ENCODE data around the gene RIPK3.
A peak's percentile ranks its signal among the peaks of the same experiment; 100 is the strongest.
"Not testable (repeated sequence)": the region's sequence is repeated elsewhere in the genome, so short reads cannot be mapped to it uniquely, and the experiment has no call there.

RIPK3 gene

DNA sequence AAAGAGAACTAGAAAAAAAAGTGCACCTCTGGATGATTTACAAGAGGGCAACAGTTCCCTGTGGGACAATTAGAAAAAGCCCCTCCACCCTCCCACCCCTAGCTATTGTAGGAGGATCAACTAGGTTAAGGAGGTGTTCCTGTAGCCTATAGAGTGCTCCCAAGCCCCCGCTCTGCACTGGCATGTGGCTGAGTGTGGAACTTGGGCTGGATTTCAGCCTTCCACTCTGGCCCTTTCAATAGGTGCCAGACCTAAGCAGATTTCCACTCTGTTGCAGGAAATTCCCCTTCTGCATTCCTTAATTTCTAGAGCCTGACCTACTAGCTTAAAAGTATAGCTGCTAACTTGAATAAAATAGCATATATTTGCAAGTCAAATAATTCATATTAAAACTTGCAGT lies 31.0 kb upstream of the RIPK3 start:
- Histone ChIP-seq H3K27ac (no peak overlapping the region), H3K4me3 (no peak overlapping the region)

DNA sequence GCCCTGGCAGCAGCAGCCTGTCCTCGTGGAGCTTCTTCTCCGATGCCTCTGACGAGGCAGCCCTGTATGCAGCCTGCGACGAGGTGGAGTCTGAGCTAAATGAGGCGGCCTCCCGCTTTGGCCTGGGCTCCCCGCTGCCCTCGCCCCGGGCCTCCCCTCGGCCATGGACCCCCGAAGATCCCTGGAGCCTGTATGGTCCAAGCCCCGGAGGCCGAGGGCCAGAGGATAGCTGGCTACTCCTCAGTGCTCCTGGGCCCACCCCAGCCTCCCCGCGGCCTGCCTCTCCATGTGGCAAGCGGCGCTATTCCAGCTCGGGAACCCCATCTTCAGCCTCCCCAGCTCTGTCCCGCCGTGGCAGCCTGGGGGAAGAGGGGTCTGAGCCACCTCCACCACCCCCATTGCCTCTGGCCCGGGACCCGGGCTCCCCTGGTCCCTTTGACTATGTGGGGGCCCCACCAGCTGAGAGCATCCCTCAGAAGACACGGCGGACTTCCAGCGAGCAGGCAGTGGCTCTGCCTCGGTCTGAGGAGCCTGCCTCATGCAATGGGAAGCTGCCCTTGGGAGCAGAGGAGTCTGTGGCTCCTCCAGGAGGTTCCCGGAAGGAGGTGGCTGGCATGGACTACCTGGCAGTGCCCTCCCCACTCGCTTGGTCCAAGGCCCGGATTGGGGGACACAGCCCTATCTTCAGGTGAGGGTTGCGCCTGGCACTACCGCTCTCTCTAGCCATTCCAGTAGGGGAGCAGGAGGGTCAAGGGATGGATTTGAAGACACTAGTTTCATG lies 30.3 kb upstream of the RIPK3 start:
- H3K4me3 ChIP-seq: peak overlapping the region in 2 of 7 experiments; percentile 43 to 52
- peak overlapping the region in 11 of 21 experiments; percentile 9 to 98 (median 56) for H3K27ac ChIP-seq

DNA sequence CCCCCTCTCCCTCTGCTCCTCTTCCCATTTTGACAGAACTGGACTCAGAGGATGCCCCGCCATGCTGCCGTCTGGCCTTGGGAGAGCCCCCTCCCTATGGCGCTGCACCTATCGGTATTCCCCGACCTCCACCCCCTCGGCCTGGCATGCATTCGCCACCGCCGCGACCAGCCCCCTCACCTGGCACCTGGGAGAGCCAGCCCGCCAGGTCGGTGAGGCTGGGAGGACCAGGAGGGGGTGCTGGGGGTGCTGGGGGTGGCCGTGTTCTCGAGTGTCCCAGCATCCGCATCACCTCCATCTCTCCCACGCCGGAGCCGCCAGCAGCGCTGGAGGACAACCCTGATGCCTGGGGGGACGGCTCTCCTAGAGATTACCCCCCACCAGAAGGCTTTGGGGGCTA lies 29.7 kb upstream of the RIPK3 start:
- H3K27ac ChIP-seq: peak overlapping the region in 17 of 21 experiments; percentile 29 to 98 (median 88)
- peak overlapping the region in 6 of 7 experiments; percentile 34 to 52 (median 42) for H3K4me3 ChIP-seq

DNA sequence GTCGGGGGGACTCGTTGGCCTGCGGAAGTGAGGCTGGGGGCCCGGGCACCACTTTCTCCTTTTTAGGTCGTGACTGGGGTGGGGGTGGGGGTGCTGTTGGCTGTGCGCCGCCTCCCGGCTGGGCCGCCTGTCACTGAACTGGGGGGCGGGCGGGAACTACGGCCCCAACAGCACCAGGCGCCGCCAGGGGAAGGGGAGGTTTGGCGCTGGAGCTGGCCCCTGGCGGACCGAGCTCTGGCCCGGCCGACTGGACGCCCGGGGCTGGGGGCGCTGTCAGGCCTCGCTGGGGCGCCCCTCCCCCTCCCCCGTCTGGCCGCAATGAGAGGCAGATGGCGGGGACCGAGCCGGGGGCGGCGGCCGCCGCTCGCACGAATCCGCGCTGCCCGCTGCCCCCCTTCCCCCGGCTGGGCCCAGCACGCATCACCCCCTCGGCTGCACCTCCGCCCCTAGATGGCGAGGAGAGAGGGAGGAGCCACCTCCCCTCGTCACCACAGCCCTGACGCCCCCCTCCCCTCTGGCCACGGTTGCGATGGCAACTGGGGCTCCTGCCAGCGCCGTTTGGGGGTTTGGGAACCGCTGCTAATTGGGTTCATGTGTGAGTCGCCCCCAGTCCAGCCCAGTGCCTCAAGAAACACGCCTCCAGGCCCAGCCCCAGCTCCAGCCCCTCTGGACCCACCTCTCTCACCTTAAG lies 28.9 kb upstream of the RIPK3 start:
- Histone ChIP-seq H3K4me3 (peak overlapping the region; percentile 34 to 52 (median 41)), H3K27ac (peak overlapping the region in 20 of 21 experiments; percentile 62 to 98 (median 86))

DNA sequence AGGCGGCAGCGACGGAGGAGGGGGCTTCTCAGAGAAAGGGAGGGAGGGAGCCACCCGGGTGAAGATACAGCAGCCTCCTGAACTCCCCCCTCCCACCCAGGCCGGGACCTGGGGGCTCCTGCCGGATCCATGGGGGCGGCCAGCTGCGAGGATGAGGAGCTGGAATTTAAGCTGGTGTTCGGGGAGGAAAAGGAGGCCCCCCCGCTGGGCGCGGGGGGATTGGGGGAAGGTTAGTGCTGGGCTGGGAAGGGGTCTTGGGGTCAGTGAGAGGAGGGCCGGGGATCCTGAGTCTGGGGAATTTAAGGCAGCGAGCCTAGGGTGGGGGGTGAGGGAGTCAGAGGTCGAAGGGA lies 28.4 kb upstream of the RIPK3 start:
- Histone ChIP-seq H3K27ac (peak overlapping the region in 20 of 21 experiments; percentile 62 to 98 (median 86)), H3K4me3 (peak overlapping the region; percentile 34 to 52 (median 41))

DNA sequence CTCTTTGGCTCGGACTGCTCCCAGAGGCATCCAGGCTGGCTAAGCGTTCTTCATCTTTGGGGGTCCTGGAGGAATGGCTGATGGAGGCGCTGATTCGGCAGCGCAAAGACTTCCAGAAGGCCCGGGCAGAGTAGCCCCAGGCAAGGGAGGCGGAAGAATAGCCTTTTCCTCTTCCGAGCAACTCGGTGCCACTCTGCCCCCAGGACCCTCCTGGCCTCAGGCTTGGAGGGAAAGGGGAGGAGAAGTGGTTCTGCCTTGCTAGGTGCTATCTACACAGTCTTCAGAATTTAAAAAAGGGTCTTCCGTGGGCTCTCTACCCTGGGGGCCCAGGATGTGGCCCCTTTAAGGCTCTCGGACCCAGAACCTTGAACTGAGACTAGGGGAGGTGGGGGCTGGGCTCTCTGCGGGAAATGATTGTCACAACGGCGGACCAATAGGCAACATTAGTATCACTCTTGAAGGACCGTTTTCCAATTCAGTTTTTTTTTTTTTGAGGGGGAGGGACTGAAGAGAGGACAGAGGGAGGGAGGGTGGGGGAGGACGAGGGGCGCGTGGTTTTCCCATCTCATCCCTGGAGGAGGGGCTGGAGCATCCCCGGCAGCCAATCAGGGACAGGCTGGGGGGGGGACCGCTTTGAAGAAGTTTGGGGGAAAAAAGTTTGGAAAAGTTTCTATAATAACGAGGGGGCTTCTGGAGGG lies 27.9 kb upstream of the RIPK3 start, which contains the start of gene NFATC4:
Gene NFATC4, plus strand, starts transcription at position 671 of the 698 bp plus-strand sequence. CDS start 157 bp downstream, outside the sequence.
- peak within 1 kb of the TSS; percentile 56 to 98 (median 86) for H3K27ac ChIP-seq
- H3K4me3 ChIP-seq: peak within 1 kb of the TSS; percentile 34 to 52 (median 41)

DNA sequence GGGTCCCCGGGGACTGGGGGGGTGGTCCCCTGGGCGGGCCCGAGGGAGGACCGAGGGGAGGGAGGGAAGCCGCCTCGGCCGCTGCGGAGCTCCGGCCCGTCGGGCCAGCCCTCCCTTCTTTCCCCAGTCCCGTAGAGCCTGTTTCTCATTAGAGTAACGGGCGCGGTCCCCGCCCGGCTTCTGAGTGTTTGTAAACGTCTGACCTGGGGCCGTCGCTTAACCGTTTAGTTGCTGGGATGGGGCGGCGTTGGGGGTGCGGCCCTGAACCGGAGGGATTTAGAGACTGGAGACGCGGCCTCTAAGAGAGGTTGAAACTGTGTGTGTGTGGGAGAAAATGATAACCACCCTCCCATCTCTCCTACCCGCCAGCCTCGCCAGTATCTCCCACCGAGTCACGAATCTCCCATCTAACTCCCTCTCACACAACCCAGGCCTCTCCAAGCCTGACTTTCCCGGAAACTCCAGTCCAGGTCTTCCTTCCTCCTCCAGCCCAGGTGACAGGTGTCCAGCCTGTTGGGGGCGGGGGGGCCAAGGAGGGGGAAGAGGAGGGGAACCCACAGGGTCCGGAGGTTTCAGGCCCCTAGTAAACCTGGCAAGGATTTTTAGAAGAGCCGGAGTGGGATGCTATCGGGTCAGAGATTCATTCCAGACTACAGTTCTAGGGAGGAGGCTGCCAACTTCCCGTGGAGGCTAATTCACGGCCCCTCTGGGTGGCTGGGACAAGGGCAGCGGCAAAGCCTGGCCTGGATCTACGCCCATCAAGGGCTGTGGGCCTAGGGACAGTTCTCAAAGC lies 27.1 kb upstream of the RIPK3 start:
- Histone ChIP-seq H3K27ac (peak overlapping the region; percentile 56 to 98 (median 84)), H3K4me3 (peak overlapping the region; percentile 10 to 52 (median 40))

DNA sequence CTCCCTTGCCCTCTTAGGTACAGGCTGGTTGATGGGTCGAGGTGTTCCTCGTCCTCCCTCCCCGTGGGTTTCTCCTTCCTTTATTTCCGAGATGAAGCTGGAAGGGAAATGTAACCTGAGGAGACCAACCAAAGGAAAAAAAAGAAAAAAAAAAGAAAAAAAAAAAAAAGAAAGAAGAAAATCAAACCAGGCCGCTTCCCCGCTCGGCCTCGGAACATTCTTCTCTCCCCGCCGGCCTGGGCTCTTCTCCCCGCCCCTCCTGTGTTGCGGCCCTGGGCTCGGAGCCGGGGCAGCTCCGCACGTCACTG lies 26.6 kb upstream of the RIPK3 start:
- peak overlapping the region; percentile 3 to 52 (median 40) for H3K4me3 ChIP-seq
- peak overlapping the region in 20 of 21 experiments; percentile 72 to 98 (median 85) for H3K27ac ChIP-seq

DNA sequence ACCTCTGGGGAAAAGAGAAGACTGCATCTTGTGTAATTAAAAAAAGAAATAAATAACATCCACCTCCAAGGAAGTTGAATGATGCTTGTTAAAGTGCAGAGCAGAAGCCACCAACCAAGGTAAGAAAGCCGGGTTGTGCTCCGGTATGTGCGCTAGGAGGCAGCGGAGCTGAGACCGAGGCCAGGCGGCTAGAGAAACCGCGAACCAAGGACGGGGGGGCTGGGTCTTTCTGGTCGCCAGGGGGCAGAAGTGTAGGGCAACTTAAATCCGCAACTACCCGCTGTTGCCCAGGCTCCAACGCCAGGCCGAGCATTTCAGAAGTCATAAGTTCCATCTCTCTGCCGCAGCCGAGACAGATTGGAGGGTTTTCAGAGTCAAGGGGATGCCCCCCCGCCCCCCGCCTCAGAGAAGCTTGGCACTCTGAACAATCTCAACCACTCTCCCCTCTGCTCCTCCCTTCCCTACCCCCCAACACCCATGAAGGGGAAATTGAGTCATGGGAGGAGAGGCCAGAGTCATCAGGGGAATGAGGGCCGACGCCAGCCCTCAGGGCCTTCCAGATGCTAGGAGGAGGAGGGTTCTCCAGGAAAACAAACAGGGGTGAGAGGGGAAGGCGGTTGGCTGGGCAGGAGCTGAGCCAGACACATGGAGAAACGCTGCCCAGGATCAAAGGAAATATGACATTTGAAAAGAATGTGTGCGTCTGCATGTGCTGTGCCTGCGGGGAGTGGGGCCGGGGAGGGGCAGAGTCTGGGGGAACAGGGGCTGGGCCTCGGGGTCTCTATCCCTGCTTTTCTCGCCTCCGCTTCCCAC lies 26.0 kb upstream of the RIPK3 start:
- H3K4me3 ChIP-seq: peak overlapping the region in 6 of 7 experiments; percentile 3 to 52 (median 39)

DNA sequence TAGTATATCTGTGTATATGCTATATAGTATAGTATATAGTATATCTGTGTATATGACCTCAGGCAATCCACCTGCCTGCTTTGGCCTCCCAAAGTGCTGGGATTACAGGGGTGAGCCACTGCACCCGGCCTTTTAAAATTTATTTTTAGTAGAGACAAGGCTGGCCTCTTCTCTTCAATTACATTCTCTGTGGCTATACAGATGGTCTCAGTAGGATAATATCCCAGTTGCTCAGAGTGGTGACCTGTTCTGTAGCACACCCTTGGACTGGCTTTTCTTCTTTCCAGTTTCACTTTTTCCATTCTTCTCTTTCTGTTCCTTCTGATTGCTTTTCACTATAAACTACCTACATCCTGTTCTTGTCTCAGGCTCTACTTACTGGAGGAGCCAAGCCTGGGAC lies 25.1 kb upstream of the RIPK3 start:
- H3K27ac ChIP-seq: peak overlapping the region in 16 of 21 experiments; percentile 73 to 94 (median 85)

More for the DNA sequence above, 26.0 kb upstream of the RIPK3 start:
- peak overlapping the region in 20 of 21 experiments; percentile 72 to 98 (median 85) for H3K27ac ChIP-seq

DNA sequence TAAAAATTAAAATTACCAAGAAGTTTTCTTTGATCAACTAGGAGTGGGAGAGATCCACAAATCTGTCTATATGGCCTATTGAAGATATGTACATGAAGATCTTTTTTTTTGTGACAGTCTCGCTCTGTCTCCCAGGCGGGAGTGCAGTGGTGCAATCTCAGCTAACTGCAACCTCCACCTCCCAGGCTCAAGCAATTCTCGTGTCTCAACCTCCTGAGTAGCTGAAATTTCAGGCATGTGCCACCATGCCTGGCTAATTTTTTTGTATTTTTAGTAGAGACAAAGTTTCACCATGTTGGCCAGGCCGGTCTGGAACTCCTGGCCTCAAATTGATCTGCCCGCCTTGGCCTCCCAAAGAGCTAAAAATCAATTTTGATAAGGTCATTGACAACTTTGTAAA lies 23.6 kb upstream of the RIPK3 start:
- Histone ChIP-seq H3K27ac (no peak overlapping the region), H3K4me3 (no peak overlapping the region)

More for the DNA sequence above, 25.1 kb upstream of the RIPK3 start:
- no peak overlapping the region for H3K4me3 ChIP-seq

DNA sequence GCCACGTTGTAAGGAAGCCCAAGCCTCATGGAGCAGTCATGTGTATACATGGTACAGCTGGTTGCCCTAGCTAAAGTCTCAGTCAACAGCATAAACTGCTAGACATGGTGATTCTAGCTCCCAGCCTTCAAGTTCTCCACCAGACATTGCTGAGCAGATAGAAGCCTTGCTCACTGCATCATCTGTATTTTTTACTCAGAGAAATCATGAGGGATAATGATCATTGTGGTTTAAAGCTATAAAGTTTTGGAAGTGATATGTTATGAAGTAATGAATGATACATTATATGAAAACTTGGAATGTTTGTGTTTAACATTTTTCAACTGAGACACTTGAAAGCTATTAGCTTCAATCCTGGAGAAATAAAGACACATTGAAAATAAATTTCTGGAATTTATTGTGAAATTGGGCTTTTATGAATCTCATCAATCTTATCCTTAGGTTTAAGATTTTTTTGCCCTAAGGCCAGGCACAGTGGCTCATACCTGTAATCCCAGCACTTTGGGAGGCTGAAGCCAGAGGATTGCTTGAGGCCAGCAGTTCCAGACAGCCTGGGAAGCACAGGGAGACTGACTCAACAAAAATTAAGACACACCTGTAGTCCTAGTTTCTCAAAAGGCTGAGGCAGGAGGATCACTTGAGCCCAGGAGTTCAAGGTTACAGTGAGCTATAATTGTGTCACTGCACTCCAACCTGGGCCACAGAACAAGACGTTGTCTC lies 22.6 kb upstream of the RIPK3 start:
- Histone ChIP-seq H3K27ac (peak overlapping the region in 2 of 21 experiments; percentile 58 to 61), H3K4me3 (no peak overlapping the region)

DNA sequence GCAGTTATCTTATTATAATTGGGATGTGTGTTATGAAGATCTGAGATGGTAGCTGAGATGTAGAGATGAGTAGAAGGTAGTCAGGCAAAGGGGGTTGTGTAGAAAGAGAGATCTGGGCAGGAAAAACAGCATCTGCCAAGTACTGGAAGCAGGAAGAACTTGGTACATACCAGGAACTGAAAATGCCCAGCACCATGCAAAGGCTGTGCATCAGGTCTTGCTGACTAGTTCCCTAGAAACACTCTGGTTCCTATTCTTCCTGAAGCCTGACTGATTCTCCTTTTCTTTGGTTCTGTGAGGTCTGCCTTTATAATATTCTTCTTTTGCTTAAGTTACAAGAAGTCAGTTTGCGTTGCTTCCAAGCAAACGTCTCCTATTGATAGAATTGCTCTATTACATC lies 21.5 kb upstream of the RIPK3 start:
- no peak overlapping the region for H3K27ac ChIP-seq
- H3K4me3 ChIP-seq: no peak overlapping the region

DNA sequence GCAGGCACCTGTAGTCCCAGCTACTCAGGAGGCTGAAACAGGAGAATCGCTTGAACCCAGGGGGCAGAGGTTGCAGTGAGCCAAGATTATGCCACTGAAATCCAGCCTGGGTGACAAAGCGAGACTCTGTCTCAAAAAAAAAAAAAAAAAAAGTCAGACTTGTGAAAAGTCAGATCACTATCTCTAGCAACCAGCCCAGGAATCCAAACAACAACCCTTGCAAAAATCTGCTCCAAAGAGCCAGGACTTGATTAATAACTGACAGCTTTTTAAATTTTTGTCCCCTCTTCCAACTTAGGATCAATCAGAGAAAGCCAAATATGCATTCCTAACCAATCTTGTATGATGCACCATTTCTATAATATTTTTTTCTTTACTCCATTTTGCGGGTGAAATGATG lies 20.5 kb upstream of the RIPK3 start:
- Histone ChIP-seq H3K4me3 (no peak overlapping the region), H3K27ac (no peak overlapping the region)

DNA sequence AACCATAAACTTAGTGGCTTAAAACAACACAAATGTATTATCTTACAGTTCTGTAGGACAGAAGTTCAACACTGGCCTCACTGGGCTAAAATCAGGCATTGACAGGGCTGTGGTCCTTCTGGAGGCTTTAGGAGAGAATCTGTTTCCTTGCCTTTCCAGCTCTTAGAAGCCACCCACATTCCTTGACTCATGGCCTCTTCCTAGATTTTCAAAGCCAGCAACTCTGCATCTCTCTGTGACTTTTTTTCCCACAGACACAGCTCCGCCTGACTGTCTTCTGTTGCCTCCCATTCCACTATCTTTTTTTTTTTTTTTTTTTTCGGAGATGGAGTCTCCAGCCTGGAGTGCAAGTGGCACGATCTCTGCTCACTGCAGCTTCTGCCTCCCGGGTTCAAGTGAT lies 16.4 kb upstream of the RIPK3 start:
- Histone ChIP-seq H3K4me3 (no peak overlapping the region), H3K27ac (no peak overlapping the region)

DNA sequence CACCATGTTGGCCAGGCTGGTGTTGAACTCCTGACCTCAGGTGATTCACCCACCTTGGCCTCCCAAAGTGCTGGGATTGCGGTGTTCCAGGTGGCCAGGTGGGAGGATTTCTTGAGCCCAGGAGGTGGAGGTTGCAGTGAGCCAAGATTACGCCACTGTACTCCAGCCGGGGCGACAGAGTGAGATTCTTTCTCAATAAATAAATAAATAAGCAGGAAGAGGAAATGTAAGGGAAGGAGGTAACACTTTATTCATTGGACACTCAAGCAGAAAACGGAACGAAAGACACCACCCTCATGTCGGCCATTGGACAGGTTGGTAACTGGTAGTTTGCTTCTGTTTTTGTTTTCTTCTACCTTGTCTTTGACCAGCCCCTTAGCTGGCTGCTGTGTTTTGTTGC lies 15.2 kb upstream of the RIPK3 start:
- peak overlapping the region in 4 of 21 experiments; percentile 29 to 62 (median 55) for H3K27ac ChIP-seq
- H3K4me3 ChIP-seq: no peak overlapping the region

DNA sequence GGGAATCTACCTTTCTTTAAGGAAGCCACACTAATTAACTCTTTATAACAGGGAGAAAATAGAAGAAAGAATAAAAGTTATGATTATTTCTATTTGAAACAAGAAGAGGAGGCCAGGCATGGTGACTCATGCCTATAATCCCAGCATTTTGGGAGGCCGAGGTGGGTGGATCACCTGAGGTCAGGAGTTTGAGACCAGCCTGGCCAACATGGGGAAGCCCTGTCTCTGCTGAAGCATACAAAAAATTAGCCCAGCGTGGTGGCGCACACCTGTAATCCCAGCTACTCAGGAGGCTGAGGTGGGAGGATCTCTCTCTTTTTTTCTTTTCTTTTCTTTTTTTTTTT lies 14.7 kb upstream of the RIPK3 start:
- not testable (repeated sequence) for H3K4me3 ChIP-seq
- H3K27ac ChIP-seq: peak overlapping the region in 15 of 21 experiments; percentile 18 to 64 (median 42)

Measured in skin epidermis (tissue), 12 donors.